HG02938 (cell line): Measurements from ENCODE around the gene MMP21.

Experiments used
- ATAC-seq: cut with Tn5 transposase; IDR thresholded peaks from one replicate; pipeline ENCODE4 v1.9.1; 2021; ENCODE audit warnings: mild to moderate bottlenecking, moderate library complexity; ENCODE audit not compliant: unreplicated experiment

MMP21 gene

DNA sequence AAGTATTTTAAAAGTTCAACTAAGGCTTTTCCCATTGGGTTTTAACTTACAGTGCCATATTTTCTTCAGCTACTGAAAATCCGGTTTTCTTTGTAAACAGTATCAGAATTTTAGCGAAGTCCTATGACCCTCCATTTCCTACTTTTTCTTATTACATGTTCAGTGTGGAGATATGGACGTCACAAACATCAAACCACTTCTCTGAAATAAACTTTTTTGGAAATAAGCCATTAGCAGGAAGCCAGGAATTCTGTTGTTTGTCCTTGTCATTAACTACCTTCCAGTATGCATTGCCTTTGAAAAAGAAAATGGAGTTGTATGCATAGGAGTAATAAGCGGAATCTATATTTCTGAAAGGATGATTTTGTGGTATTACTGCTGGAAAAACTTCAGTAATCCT is 9.1 kb downstream of the MMP21 start:
- no peak for ATAC-seq

- ATAC-seq: no peak
Measured at GRCh38 chr10:125765835-125766234, 9.8 kb downstream of the MMP21 start.

- ATAC-seq: no peak
Measured at GRCh38 chr10:125762692-125763648, 12.7 kb downstream of the MMP21 start.

- no peak for ATAC-seq
Measured at GRCh38 chr10:125761961-125762360, 13.7 kb downstream of the MMP21 start.

DNA sequence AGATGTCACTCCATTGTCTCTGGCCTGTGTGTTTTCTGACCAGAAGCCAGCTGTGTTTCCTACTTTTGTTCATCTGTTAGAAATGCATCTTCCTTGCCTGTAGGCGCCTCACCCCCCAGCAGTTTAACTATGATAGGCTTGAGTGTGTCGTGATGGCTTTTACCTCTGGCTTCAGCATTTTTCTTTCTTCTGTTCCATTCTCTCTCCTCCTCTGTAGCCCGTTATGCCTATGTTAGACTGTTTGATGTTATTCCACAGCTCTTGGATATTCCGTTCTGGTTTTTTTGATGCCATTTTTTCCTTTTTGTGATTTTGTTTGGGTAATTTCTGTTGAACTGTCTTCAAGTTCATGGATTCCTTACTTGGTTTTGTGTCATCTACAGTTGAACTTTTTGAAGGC is 17.9 kb downstream of the MMP21 start:
- no peak for ATAC-seq

DNA sequence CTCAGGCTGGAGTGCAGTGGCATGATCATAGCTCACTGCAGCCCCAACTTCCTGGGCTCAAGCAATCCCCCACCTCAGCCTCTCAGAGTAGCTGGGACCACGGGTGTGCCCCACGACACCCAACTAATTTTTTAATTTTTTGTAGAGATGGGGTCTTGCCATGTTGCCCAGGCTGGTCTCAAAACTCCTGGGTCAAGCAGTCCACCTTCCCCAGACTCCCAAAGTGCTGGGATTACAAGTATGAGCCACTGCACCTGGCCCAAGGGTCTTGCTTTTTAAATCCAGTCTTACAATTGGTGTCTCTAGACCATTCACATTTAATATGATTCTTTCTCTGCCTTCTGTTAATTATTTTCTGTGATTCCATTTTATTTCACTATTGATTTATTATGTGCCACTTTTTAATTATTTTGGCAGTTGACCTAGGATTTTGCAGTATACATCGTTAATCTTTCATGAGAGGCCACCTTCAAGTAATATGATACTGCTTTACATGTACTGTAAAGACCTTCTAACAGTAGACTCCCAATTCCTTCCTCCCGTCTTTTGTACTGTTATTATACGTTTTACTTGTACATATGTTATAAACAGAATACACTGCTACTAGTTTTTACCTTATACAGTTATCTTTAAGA is 18.7 kb downstream of the MMP21 start:
- no peak for ATAC-seq

DNA sequence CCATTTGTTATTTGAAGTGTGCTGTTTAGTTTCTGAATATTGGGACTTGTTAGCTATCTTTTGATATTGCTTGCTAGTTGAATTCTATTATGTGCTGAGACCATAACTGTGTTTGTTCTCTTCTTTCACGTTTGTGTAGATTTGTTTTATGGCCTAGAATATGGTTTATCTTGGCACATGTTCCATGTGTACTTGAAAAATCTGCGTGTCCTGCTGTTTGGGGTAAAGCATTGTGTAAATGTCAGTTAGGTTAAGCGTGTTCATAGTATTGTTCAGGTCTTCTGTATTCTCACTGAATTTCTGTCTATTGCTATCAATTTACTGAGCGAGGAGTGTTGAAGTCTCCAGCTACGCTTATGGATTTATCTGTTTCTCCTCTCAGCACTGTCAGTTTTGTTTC is 19.4 kb downstream of the MMP21 start:
- no peak for ATAC-seq

DNA sequence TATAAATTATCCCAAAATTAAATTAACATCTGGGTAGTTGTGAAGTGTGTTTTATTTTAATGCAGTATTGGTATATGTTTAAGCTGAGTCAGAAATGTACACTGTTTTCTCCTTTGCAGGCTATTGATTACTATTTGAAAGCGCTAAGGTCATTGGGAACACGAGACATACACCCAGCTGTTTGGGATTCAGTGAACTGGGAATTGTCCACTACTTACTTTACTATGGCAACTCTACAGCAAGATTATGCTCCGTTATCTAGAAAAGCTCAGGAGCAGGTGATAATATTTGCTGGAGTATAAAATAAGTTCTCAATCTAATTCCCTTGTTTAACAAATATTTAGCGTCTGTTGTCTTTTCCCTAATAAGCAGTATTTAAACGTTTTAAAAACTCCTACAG is 28.2 kb downstream of the MMP21 start:
- no peak for ATAC-seq

DNA sequence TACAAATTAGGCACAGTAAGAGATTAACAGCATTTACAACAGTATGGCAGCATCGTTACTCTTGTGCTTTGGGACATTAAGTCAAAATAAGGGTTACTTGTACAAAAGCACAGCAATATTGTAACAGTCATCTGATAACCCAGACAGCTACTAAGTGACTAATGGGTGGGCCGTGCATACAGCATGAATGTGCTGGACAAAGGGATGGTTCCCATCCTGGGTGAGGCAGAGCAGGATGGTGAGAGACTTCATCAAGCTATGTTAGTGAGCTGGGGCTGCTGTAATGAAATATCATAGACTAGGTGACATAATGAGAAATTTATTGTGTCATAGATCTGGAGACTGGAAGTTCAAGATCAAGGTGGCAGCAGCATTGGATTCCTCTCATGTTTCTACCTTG is 30.7 kb downstream of the MMP21 start:
- no peak for ATAC-seq

- no peak for ATAC-seq
Measured at GRCh38 chr10:125742465-125742864, 33.2 kb downstream of the MMP21 start.

- ATAC-seq: no peak
Measured at GRCh38 chr10:125739994-125740679, 35.5 kb downstream of the MMP21 start.

- no peak for ATAC-seq
Measured at GRCh38 chr10:125738206-125738605, 37.4 kb downstream of the MMP21 start.

DNA sequence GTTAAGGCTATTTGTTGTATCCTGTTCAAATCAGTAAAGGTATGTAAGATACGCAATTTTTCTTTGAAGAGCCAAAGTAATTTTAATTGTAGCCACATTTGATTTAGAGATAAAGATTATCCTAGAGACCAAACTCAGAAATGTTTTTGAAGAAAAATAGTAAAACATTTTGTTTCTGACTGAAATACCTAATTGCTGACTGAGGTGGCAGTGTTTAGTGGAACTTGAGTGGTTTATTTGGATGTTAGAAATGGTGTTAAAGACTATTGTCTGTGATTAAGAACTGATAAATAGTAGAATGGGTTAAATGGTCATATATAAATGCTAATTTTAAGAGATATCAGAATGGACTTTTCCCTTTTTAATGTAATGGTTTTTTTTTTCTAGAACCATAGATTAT is 40.8 kb downstream of the MMP21 start:
- no peak for ATAC-seq

GRCh38 chr10:125734148-125734547 is 41.5 kb downstream of the MMP21 start:
- no peak for ATAC-seq

DNA sequence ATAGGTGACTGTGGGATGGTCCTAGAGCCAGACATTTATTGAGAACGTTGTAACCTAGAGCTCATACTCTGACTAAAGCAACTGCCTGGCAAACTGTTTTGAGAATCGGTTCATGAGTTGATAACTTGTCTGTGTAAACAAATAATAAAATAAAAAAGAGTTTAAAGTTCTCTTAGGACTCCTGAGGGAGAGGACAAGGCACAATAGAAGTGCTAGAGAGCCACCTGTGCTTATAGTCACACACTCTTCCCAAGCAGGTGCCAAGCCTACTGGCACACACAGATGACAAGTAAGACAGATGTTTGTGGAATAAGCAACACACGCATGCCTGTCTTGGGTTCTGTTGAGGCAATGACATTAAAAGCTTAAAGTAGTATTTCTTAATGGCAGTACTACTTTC is 48.2 kb downstream of the MMP21 start:
- ATAC-seq: no peak

DNA sequence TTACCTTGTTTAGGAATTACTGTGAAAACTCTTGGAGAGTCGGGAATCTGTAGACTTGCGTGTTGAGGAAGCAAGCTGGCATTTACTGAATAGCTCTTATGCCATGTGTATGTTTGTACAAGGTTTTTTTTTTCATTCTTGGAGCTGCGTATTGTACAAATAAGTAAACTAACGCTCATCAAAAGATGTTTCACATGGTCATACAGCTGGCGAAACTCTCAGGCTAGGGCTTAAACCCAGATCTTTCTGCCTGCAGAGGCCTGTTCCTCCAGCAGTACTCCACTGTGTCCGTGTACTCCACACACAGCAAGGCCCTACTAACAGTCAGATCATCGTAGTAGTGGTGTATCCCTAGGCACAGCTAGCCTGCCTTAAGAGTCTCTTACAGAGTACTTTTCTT is 48.7 kb downstream of the MMP21 start:
- ATAC-seq: no peak

DNA sequence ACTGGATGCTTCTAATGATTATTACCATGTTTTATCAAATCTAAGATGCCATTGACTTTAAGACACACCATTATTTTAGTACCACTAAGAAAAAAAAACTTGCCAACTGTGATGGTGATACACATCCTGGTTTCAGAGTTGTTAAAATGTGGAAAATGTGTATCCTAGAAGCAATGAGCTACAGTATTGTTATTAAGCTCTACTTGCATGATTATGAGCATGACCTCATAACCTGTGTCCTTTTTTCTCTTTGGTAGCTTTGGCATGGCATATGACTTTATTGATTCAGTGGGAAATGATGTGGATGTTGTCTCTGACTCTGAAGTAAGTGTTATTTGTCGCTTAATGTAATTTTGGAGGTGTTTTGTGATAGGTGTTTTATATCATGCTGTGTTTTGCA is 52.8 kb downstream of the MMP21 start:
- ATAC-seq: no peak

DNA sequence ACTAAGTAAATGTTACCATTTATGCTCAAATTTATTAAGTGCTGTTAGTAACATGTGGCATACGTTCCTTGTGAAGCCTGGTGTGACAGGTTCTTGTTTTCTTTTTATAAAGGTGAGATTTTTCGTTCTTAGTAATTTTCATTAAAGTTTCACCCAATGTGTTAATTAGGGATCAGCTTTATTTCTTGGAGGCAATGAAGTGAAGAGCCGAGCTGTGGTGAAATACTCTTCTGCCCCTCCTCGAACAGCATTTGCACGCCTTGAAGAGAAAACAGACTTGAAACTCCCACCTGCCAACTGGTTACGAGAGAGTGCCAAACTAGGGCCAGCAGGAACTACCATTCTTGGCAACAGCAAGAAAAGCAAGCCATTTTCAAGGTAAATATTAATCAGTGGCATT is 54.6 kb downstream of the MMP21 start:
- peak; percentile 23 for ATAC-seq

DNA sequence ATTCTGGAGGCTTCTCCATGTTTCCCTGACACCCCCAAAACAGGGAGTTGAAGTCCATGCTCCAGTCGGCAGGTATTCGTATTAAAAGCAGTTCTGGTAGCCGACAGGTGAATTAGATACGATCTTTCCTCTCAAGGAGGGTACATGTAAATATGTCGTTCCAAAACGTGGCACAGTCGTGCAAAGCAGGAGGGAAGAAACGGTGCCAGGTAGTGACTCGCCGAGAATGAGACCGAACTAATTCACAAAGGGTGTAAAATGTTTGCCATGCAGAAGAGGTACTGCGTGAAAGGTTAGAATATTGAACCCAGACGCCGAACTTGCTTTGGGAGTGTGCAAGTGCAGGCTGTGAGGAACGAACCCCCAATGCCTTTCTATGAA is 55.6 kb downstream of the MMP21 start:
- no peak for ATAC-seq

DNA sequence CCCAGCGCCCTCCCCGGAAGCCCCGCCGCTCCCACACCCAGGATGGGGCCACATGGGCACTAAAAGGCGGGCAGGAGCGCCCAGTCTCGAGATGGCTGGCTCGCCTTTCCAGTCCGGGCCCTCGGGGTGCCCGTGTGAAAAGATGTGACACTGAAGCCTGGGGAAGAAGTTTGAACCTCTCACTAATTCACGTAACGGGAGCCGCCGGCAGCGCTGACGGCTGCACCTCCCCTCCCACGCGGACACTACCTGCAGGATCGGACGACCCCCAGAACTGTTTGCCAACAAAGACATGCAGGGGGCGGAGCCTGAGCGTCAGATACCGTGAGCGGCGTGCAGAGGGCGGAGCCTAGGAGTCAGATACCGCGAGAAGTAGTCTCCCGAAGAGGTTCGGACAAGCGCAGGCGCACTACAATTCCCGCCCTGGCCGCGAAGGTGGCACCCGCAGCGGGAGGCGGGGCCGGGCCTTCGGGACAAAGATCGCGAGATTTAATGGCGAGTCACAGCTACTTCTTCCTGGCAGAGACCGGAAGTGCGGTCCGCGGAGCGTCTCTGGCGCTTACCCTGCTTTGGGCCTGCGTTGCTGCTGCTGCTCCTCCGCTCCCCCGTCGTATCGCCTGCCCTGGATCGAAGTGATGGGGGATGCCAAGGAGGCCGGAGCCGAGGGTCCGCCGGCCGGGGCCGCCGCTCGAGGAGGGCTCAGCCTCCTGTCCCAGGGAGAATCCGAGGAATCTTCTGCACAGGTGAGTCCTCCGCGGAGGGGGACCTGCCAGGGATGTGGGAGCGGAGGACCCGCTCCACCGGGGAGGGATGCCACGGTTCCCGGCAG is 56.2 kb downstream of the MMP21 start, which contains the start of gene EDRF1:
Gene EDRF1 (plus strand): TSS at position 537 of the 829 bp plus-strand sequence. CDS start 99 bp downstream, at position 636.
- ATAC-seq: peak; percentile 89
